Measurements from ENCODE around the gene HTT.
"Not testable (repeated sequence)": the region's sequence is repeated elsewhere in the genome, so short reads cannot be mapped to it uniquely, and the experiment has no call there.

GRCh38 chr4:3151238-3151637 lies 76.8 kb downstream of the HTT start:
- TF ChIP-seq CTCF, POLR2A (IDR thresholded peaks at IDR 0.05): not testable (repeated sequence)
